ENCODE measurements around the gene LRMDA. TPM values are rescaled to one million over a fixed set of nuclear protein-coding genes. Genes with fewer than 3 reads are reported as not detected.

LRMDA gene
- total RNA-seq, 3 donors from 2014 or later = 9.4 to 14.9 (median 10.3) TPM

GRCh38 chr10:75450075-75450445 lies 18.6 kb downstream of the LRMDA start:
- Histone ChIP-seq H3K4me1 (ENCODE audit: low read depth) (peaks cover 20% of the 10 kb centered on the region), H3K9me3 (no peaks in the 10 kb centered on the region), H3K4me3 (no peak overlapping the region), H3K36me3 (ENCODE audit: low read depth) (no peaks in the 10 kb centered on the region)
- intact Hi-C loops (cut with DNase I, micrococcal nuclease) = no loop called here
- TF ChIP-seq, protein P1, sequence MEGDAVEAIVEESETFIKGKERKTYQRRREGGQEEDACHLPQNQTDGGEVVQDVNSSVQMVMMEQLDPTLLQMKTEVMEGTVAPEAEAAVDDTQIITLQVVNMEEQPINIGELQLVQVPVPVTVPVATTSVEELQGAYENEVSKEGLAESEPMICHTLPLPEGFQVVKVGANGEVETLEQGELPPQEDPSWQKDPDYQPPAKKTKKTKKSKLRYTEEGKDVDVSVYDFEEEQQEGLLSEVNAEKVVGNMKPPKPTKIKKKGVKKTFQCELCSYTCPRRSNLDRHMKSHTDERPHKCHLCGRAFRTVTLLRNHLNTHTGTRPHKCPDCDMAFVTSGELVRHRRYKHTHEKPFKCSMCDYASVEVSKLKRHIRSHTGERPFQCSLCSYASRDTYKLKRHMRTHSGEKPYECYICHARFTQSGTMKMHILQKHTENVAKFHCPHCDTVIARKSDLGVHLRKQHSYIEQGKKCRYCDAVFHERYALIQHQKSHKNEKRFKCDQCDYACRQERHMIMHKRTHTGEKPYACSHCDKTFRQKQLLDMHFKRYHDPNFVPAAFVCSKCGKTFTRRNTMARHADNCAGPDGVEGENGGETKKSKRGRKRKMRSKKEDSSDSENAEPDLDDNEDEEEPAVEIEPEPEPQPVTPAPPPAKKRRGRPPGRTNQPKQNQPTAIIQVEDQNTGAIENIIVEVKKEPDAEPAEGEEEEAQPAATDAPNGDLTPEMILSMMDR (IDR thresholded peaks at IDR 0.05) = no peak
- DNase-seq = no peak
- ATAC-seq = no peak

- no peak for DNase-seq
- intact Hi-C loops (cut with DNase I, micrococcal nuclease) = no loop called here
These were observed 19.5 kb downstream of the LRMDA start for GRCh38 chr10:75450644-75451640.

DNA sequence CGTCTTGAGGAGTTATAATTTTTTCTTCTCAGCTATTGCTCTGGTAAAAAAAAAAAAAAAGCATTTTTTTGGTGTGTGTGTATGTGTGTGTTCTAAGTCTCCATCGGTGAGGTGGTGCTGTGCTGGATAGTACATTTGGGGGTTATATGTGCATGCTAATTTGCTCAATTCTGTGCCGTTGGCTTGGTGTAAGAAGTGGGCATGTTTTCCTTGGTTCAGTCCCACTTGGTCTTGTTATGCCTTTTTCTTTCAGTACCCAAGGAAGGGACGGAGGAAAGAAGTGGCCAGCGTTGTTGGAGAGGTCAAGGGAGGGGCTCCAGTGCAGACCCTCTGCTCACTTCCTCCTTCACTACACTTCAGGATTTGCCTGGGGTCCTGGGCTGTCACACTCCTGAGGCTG lies 20.4 kb downstream of the LRMDA start:
- no peak overlapping the region for H3K4me3 ChIP-seq
- intact Hi-C loops (cut with DNase I, micrococcal nuclease) = no loop called here
- TF ChIP-seq, protein P1 (IDR thresholded peaks at IDR 0.05) = no peak

More at GRCh38 chr10:75450644-75451640, 19.5 kb downstream of the LRMDA start:
- Histone ChIP-seq H3K4me3 (no peak overlapping the region), H3K9me3 (no peaks in the 10 kb centered on the region), H3K36me3 (ENCODE audit: low read depth) (no peaks in the 10 kb centered on the region), H3K4me1 (ENCODE audit: low read depth) (peaks cover 20% of the 10 kb centered on the region)
- TF ChIP-seq, protein P1 (IDR thresholded peaks at IDR 0.05) = no peak
- ATAC-seq = no peak

DNA sequence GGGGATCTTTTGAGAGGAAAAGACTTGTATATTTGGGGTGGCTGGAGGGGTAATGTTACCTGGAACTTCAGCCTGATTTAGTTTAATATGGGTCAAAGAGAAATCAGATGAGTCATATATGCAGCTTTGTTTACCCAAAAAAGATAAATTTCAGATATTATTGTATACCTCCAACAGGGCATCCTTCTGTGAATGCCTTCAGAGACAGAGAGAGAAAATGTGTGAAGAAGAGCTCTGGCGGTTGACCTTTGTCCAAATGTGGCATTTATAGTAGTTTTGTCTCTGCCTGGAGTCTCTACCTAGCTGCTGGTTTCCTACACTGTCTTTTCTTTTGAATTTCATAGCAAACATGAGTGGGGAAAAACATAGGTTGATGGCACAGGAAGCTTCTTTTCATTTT lies 21.6 kb downstream of the LRMDA start:
- Histone ChIP-seq H3K4me3 (no peak overlapping the region), H3K36me3 (ENCODE audit: low read depth) (no peaks in the 10 kb centered on the region), H3K4me1 (ENCODE audit: low read depth) (peaks cover 14% of the 10 kb centered on the region), H3K9me3 (no peaks in the 10 kb centered on the region)
- intact Hi-C loops (cut with DNase I, micrococcal nuclease) = no loop called here
- ATAC-seq (no peak), DNase-seq (no peak)
- TF ChIP-seq, protein P1 (IDR thresholded peaks at IDR 0.05) = no peak

More for the DNA sequence above, 20.4 kb downstream of the LRMDA start:
- ATAC-seq (no peak), DNase-seq (no peak)
- Histone ChIP-seq H3K36me3 (ENCODE audit: low read depth) (no peaks in the 10 kb centered on the region), H3K4me1 (ENCODE audit: low read depth) (peaks cover 20% of the 10 kb centered on the region), H3K9me3 (no peaks in the 10 kb centered on the region)

- ATAC-seq (no peak), DNase-seq (no peak)
- intact Hi-C loops (cut with DNase I, micrococcal nuclease) = no loop called here
These were observed 24.7 kb downstream of the LRMDA start for GRCh38 chr10:75456122-75456521.

More at GRCh38 chr10:75456122-75456521, 24.7 kb downstream of the LRMDA start:
- Histone ChIP-seq H3K4me1 (ENCODE audit: low read depth) (no peaks in the 10 kb centered on the region), H3K36me3 (ENCODE audit: low read depth) (no peaks in the 10 kb centered on the region), H3K4me3 (no peak overlapping the region), H3K9me3 (no peaks in the 10 kb centered on the region)
- TF ChIP-seq, protein P1 (IDR thresholded peaks at IDR 0.05) = no peak

All from mucosa of descending colon (tissue), 3 donors.